PC-9 (cell line): ENCODE results near the gene TOX2. TPM values are rescaled to one million over a fixed set of nuclear protein-coding genes. Genes with fewer than 3 reads are reported as not detected.

Experiments used
- BruUV-seq: library from RNA; stranded (reverse); fragments of 400-500 nt; replicated peaks from 2 replicates; lab custom pipeline; 2021; lab: Mats Ljungman, UMichigan
- CTCF ChIA-PET: fragments of 300-600 bp; sonication (Branson Sonifier 250); formaldehyde crosslinking; loops from one replicate; lab custom pipeline; 2022; ENCODE audit warnings: antibody characterized with exemption; lab: Charles Lee
- POLR2A ChIA-PET: fragments of 300-600 bp; sonication (Branson Sonifier 250); formaldehyde crosslinking; loops from one replicate; lab custom pipeline; 2022; ENCODE audit warnings: antibody characterized with exemption; ENCODE audit not compliant: unreplicated experiment; lab: Charles Lee
- DNase-seq, 2 experiments: peaks; one replicate each; pipeline versions ENCODE4 v3.0.0 to v3.0.0-alpha.2; 2015 to 2022; ENCODE audit warnings: mixed read lengths in 1 of 2
- H2AFZ ChIP-seq: fragments of 200-600 bp; sonication (generic); 2 replicates; pipeline ENCODE4 v1.8.1; 2017; ENCODE audit warnings: antibody characterized with exemption
- H3F3A ChIP-seq: fragments of 200-600 bp; sonication (generic); 2 replicates; pipeline ENCODE4 v1.8.1; 2017; ENCODE audit warnings: antibody characterized with exemption, mild to moderate bottlenecking, low read depth; ENCODE audit not compliant: insufficient read depth
- H3K27ac ChIP-seq: fragments of 200-600 bp; sonication (generic); 2 replicates; pipeline ENCODE4 v1.6.1; 2016; ENCODE audit warnings: mixed run types
- H3K27me3 ChIP-seq: fragments of 200-600 bp; sonication (generic); 2 replicates; pipeline ENCODE4 v1.6.1; 2016; ENCODE audit warnings: low read depth, mixed run types; ENCODE audit not compliant: insufficient read depth
- H3K36me3 ChIP-seq: fragments of 200-600 bp; sonication (generic); 2 replicates; pipeline ENCODE4 v1.6.1; 2016; ENCODE audit warnings: low read depth, mixed run types
- H3K4me1 ChIP-seq: fragments of 200-600 bp; sonication (generic); replicated peaks from 2 replicates; pipeline ENCODE4 v1.6.1; 2016; ENCODE audit warnings: mixed run types; ENCODE audit not compliant: insufficient read depth
- H3K4me2 ChIP-seq: fragments of 200-600 bp; sonication (generic); 2 replicates; pipeline ENCODE4 v1.6.1; 2017; ENCODE audit warnings: mixed run types
- H3K4me3 ChIP-seq: fragments of 200-600 bp; sonication (generic); 2 replicates; pipeline ENCODE4 v1.6.1; 2016; ENCODE audit warnings: mixed run types
- H3K79me2 ChIP-seq: fragments of 200-600 bp; sonication (generic); 2 replicates; pipeline ENCODE4 v1.6.1; 2017; ENCODE audit warnings: low read depth, mixed run types
- H3K9me2 ChIP-seq: fragments of 200-600 bp; sonication (generic); 2 replicates; pipeline ENCODE4 v1.8.1; 2017; ENCODE audit warnings: mild to moderate bottlenecking; ENCODE audit not compliant: insufficient read depth
- H3K9me3 ChIP-seq: fragments of 200-600 bp; sonication (generic); 2 replicates; pipeline ENCODE4 v1.8.1; 2016; ENCODE audit warnings: low read depth; ENCODE audit not compliant: insufficient read depth
- H4K20me1 ChIP-seq: fragments of 200-600 bp; sonication (generic); 2 replicates; pipeline ENCODE4 v1.8.1; 2017; ENCODE audit not compliant: insufficient read depth
- EZH2 ChIP-seq: fragments of 200-600 bp; sonication (generic); IDR thresholded peaks from 2 replicates; pipeline ENCODE4 v1.8.0; 2017; ENCODE audit warnings: antibody characterized with exemption, low read depth
- intact Hi-C: fragments of 100-400 bp; cut with micrococcal nuclease; formaldehyde crosslinking; loops from one replicate; pipeline ENCODE4 v1.10.0; 2022; ENCODE audit not compliant: unreplicated experiment
- total RNA-seq: library from RNA; stranded (reverse); gene quantifications from 2 replicates; pipeline ENCODE4 v1.2.3, GENCODE V29; 2021
- TF ChIP-seq, protein P1 (sequence below): fragments of 200-600 bp; sonication (generic); conservative IDR thresholded peaks from 2 replicates; pipeline ENCODE4 v1.6.1; 2017; ENCODE audit warnings: mixed run types, antibody characterized with exemption, mild to moderate bottlenecking, moderate library complexity

Gene TOX2
- total RNA-seq, 1 experiment from 2014 or later: 30.1 TPM

DNA sequence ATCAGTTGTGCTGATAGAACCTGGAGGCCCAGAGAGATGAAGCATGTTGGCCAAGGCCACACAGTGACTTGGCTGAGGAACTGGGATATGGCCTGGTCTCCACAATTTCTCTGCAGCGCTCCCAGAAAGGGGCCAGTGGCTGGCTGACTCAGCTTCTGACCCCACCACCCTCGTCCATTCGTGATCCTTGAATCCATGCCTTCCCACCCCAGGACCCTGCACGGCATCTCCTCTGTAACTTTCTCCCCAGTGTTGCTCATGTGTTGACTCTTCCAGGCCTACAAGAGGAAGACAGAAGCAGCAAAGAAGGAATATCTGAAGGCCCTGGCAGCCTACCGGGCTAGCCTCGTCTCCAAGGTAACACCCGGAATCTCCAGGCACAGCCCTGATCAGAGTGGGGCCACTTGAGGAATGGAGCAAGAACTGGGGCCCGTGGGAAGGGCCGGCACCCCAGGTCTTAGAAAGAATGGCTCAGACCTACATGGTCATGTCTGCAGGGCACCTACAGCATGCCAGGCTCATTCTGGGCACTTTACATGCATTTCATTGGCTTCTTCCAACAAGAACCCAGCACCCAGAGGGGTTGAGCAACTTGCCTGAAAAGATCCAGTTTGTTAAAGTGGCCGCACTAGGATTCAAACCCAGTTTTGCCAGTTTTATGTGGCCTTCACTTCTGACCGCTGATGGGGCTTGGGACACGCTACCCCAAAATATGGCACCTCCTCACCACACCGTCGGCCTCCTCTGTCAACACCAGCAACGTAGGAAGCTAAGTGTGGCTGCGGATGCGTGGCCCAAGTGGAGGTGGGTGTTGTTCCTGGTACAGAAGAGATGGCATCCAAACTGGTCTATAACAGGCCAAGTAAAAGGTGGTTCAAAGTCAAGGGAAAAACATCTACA, 150.1 kb downstream of the TOX2 start:
- H3K79me2 ChIP-seq: no peaks in the 10 kb centered on the region
- no peak overlapping the region for H3K4me2 ChIP-seq
- H3F3A ChIP-seq: peaks cover 3% of the 10 kb centered on the region; the same call in 1 of the 2 replicates
- H2AFZ ChIP-seq: no peak overlapping the region
- no peak for TF ChIP-seq EZH2
- H3K27ac ChIP-seq: no peak overlapping the region
- H4K20me1 ChIP-seq: no peaks in the 10 kb centered on the region
- BruUV-seq: no TSS peak
- no peaks in the 10 kb centered on the region; the same call in 1 of the 2 replicates for H3K9me3 ChIP-seq
- no peaks in the 10 kb centered on the region; the same call in 1 of the 2 replicates for H3K36me3 ChIP-seq
- no peak overlapping the region for H3K4me3 ChIP-seq
- ChIA-PET POLR2A (no interaction called here), CTCF (no interaction called here)
- intact Hi-C loops: no loop called here
- no peaks in the 10 kb centered on the region for H3K9me2 ChIP-seq
- DNase-seq: no peak
- no peaks in the 10 kb centered on the region for H3K4me1 ChIP-seq
- H3K27me3 ChIP-seq: no peaks in the 10 kb centered on the region

DNA sequence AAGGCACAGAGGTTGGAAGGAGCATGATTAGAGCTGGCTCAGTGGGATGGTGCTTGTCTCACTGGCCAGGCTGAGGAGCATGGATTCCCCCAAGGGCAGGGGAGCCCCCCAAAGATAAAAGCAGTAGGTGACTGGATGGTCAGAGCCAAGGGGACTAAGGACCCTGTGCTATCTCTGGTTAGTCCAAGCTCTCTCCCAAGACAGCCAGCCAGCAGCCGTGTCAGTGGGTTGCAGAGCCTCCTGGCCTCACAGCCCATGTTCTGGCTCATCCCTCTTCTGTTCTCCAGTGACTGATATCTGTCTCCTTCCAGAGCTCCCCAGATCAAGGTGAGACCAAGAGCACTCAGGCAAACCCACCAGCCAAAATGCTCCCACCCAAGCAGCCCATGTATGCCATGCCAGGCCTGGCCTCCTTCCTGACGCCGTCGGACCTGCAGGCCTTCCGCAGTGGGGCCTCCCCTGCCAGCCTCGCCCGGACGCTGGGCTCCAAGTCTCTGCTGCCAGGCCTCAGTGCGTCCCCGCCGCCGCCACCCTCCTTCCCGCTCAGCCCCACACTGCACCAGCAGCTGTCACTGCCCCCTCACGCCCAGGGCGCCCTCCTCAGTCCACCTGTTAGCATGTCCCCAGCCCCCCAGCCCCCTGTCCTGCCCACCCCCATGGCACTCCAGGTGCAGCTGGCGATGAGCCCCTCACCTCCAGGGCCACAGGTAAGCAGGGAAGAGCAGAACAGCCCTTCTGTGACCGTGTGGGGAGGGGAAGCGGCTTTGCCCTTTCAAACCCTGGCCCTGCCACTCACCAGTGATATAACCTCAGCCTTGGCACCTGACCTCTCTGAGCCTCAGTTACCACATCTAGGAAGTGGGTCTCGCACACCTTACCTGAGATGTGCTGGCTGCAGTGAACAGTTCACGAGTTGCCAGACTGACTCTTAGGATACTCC, 151.0 kb downstream of the TOX2 start:
- Histone ChIP-seq H3K79me2 (no peaks in the 10 kb centered on the region), H2AFZ (no peak overlapping the region), H3K4me3 (no peak overlapping the region), H4K20me1 (no peaks in the 10 kb centered on the region), H3K4me1 (no peaks in the 10 kb centered on the region), H3K9me2 (no peaks in the 10 kb centered on the region), H3K4me2 (no peak overlapping the region), H3K9me3 (no peaks in the 10 kb centered on the region; the same call in 1 of the 2 replicates), H3F3A (peaks cover 3% of the 10 kb centered on the region; the same call in 1 of the 2 replicates), H3K36me3 (peaks cover 4% of the 10 kb centered on the region; the same call in 1 of the 2 replicates), H3K27me3 (no peaks in the 10 kb centered on the region), H3K27ac (no peak overlapping the region)
- POLR2A ChIA-PET: no interaction called here
- intact Hi-C loops: no loop called here
- no peak for DNase-seq
- CTCF ChIA-PET: no interaction called here
- TF ChIP-seq EZH2: no peak
- TF ChIP-seq, protein P1, sequence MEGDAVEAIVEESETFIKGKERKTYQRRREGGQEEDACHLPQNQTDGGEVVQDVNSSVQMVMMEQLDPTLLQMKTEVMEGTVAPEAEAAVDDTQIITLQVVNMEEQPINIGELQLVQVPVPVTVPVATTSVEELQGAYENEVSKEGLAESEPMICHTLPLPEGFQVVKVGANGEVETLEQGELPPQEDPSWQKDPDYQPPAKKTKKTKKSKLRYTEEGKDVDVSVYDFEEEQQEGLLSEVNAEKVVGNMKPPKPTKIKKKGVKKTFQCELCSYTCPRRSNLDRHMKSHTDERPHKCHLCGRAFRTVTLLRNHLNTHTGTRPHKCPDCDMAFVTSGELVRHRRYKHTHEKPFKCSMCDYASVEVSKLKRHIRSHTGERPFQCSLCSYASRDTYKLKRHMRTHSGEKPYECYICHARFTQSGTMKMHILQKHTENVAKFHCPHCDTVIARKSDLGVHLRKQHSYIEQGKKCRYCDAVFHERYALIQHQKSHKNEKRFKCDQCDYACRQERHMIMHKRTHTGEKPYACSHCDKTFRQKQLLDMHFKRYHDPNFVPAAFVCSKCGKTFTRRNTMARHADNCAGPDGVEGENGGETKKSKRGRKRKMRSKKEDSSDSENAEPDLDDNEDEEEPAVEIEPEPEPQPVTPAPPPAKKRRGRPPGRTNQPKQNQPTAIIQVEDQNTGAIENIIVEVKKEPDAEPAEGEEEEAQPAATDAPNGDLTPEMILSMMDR: no peak
- BruUV-seq: no TSS peak

DNA sequence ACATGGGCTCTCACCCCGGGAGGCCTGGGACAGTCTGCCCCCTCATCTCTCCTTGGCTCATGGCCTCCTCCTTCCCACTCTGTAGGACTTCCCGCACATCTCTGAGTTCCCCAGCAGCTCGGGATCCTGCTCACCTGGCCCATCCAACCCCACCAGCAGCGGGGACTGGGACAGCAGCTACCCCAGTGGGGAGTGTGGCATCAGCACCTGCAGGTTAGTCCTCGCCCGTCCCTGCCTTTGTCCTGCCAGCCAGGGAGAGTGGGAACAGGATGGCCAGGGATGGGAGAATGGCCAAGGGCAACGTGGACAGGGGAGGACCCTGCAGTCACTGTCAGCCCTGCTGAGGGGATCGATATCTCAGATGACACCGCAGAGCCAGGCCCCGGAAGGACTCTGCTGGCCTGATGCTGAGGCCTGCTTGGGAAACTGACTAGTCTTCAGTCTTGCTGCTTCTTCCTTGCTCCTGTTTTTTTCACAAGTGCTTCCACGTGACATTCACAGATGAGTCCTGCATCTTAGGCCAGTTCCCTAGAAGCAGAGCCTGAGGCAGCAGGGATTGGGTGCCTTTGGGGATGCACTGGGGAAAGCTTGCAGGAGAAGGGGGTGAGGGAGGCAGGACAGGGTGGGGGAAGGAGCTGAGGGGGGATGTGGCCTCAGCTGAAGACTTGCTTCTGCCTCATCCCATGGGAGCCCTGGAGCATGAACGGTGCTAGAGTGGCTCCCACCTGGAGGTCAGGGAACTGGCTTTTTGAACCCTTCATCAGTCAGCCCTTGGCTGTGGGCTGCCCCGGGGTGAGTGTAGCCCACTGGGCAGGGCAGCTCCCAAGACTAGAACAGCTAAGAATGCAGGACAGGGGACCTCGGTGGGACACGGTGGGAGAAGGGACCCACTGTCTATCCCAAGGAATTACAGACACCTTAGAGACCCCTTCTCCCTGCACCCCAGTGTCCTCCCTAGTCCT, 152.3 kb downstream of the TOX2 start:
- no peaks in the 10 kb centered on the region for H3K79me2 ChIP-seq
- TF ChIP-seq, protein P1: no peak
- no peak for TF ChIP-seq EZH2
- ChIA-PET POLR2A (no interaction called here), CTCF (no interaction called here)
- H3K4me3 ChIP-seq: no peak overlapping the region
- H2AFZ ChIP-seq: no peak overlapping the region
- BruUV-seq: no TSS peak
- no peaks in the 10 kb centered on the region for H3K9me2 ChIP-seq
- H3K9me3 ChIP-seq: no peaks in the 10 kb centered on the region; the same call in 1 of the 2 replicates
- H3F3A ChIP-seq: peaks cover 5% of the 10 kb centered on the region; the same call in 1 of the 2 replicates
- no peak for DNase-seq
- H3K4me2 ChIP-seq: no peak overlapping the region
- H3K27ac ChIP-seq: no peak overlapping the region
- no peaks in the 10 kb centered on the region for H4K20me1 ChIP-seq
- H3K4me1 ChIP-seq: no peaks in the 10 kb centered on the region
- peaks cover 4% of the 10 kb centered on the region; the same call in 1 of the 2 replicates for H3K36me3 ChIP-seq
- no peaks in the 10 kb centered on the region for H3K27me3 ChIP-seq
- intact Hi-C loops: no loop called here
